GM18499 (cell line): ENCODE measurements around the gene CCND2.
"Not testable (repeated sequence)": the region's sequence is repeated elsewhere in the genome, so short reads cannot be mapped to it uniquely, and the experiment has no call there.

Source experiments
- ATAC-seq: cut with Tn5 transposase; IDR thresholded peaks from one replicate; pipeline ENCODE4 v1.9.1; 2021; ENCODE audit warnings: moderate number of reproducible peaks; ENCODE audit not compliant: insufficient read depth, unreplicated experiment

Gene CCND2

GRCh38 chr12:4273652-4274395 is at the start of gene CCND2:
CCND2 (plus strand) TSS chr12:4273762; CDS start chr12:4274041, 279 bp downstream.
- ATAC-seq: no peak

GRCh38 chr12:4224206-4224889 is 49.2 kb upstream of the CCND2 start:
- no peak for ATAC-seq

- no peak for ATAC-seq
Observed at GRCh38 chr12:4225571-4225970, 48.0 kb upstream of the CCND2 start.

- ATAC-seq: no peak
Observed at GRCh38 chr12:4227046-4227445, 46.5 kb upstream of the CCND2 start.

- ATAC-seq: no peak
Observed at GRCh38 chr12:4228122-4228580, 45.4 kb upstream of the CCND2 start.

- no peak for ATAC-seq
Observed at GRCh38 chr12:4230526-4230925, 43.0 kb upstream of the CCND2 start.

- no peak for ATAC-seq
Observed at GRCh38 chr12:4238577-4238976, 35.0 kb upstream of the CCND2 start.

GRCh38 chr12:4239746-4240145 is 33.8 kb upstream of the CCND2 start:
- ATAC-seq: no peak

- no peak for ATAC-seq
Observed at GRCh38 chr12:4240161-4240783, 33.3 kb upstream of the CCND2 start.

GRCh38 chr12:4240981-4241380 is 32.6 kb upstream of the CCND2 start:
- no peak for ATAC-seq

- no peak for ATAC-seq
Observed at GRCh38 chr12:4241592-4241991, 32.0 kb upstream of the CCND2 start.

GRCh38 chr12:4242595-4242994 is 31.0 kb upstream of the CCND2 start:
- no peak for ATAC-seq

GRCh38 chr12:4243091-4243490 is 30.5 kb upstream of the CCND2 start:
- no peak for ATAC-seq

GRCh38 chr12:4243491-4244100 is 30.0 kb upstream of the CCND2 start:
- not testable (repeated sequence) for ATAC-seq

- ATAC-seq: no peak
Observed at GRCh38 chr12:4244868-4245267, 28.7 kb upstream of the CCND2 start.

GRCh38 chr12:4245446-4245845 is 28.1 kb upstream of the CCND2 start:
- ATAC-seq: no peak

GRCh38 chr12:4246116-4246515 is 27.4 kb upstream of the CCND2 start:
- no peak for ATAC-seq

- ATAC-seq: no peak
Observed at GRCh38 chr12:4250691-4251090, 22.9 kb upstream of the CCND2 start.

GRCh38 chr12:4251216-4251891 is 22.2 kb upstream of the CCND2 start:
- ATAC-seq: no peak

- ATAC-seq: no peak
Observed at GRCh38 chr12:4251967-4252366, 21.6 kb upstream of the CCND2 start.
